WTC11 (cell line): Measurements from ENCODE around the gene INHA. TPM values are rescaled to one million over a fixed set of nuclear protein-coding genes. Genes with fewer than 3 reads are reported as not detected.
A peak's percentile ranks its signal among the peaks of the same experiment; 100 is the strongest.

Experiments
- ATAC-seq: fragments of 200-7000 bp; cut with Tn5 transposase; 2 replicates; pipeline ENCODE4 v1.10.0; 2021; ENCODE audit warnings: mild to moderate bottlenecking, moderate library complexity
- CTCF ChIA-PET: fragments of 300-600 bp; sonication (Branson Sonifier 250); formaldehyde crosslinking; loops from one replicate; lab custom pipeline; 2021; ENCODE audit warnings: antibody characterized with exemption; lab: Charles Lee
- POLR2A ChIA-PET: fragments of 350-600 bp; sonication (Branson Sonifier 250); formaldehyde crosslinking; loops from one replicate; lab custom pipeline; 2021; ENCODE audit warnings: antibody characterized with exemption; lab: Charles Lee
- DNase-seq: peaks from one replicate; pipeline ENCODE4 v3.0.0; 2021; ENCODE audit warnings: low spot score
- H3K27ac Mint-ChIP-seq: 2 replicates; pipeline ENCODE4 v1.8.0; 2021; ENCODE audit warnings: mixed read lengths
- H3K27me3 Mint-ChIP-seq: 2 replicates; pipeline ENCODE4 v1.8.0; 2021; ENCODE audit warnings: low read depth, mild to moderate bottlenecking, moderate library complexity, mixed read lengths
- H3K36me3 Mint-ChIP-seq: 2 replicates; pipeline ENCODE4 v1.8.0; 2021; ENCODE audit warnings: mixed read lengths
- H3K4me1 Mint-ChIP-seq: 2 replicates; pipeline ENCODE4 v1.8.0; 2022; ENCODE audit warnings: mixed read lengths
- H3K4me3 Mint-ChIP-seq: 2 replicates; pipeline ENCODE4 v1.8.0; 2021; ENCODE audit warnings: mild to moderate bottlenecking, moderate library complexity, mixed read lengths
- H3K9me3 Mint-ChIP-seq: 2 replicates; pipeline ENCODE4 v1.8.0; 2021; ENCODE audit warnings: mixed read lengths
- ETV6 ChIP-seq: sonication (generic); formaldehyde crosslinking; IDR thresholded peaks from 2 replicates; pipeline ENCODE4 v1.8.1; 2022; ENCODE audit warnings: mild to moderate bottlenecking, missing genetic modification reagents
- FOXP1 ChIP-seq: sonication (generic); formaldehyde crosslinking; IDR thresholded peaks from 2 replicates; pipeline ENCODE4 v1.8.0; 2022; ENCODE audit warnings: missing genetic modification reagents, mild to moderate bottlenecking, moderate library complexity, borderline replicate concordance
- MXD4 ChIP-seq: fragments of 250-450 bp; sonication (Bioruptor Pico); IDR thresholded peaks from 2 replicates; pipeline ENCODE4 v1.8.0; 2021; ENCODE audit warnings: mild to moderate bottlenecking, moderate library complexity, borderline replicate concordance
- NR1H2 ChIP-seq: sonication (generic); formaldehyde crosslinking; IDR thresholded peaks from 2 replicates; pipeline ENCODE4 v1.9.0; 2021; ENCODE audit warnings: mild to moderate bottlenecking, moderate library complexity, missing genetic modification reagents
- TEAD1 ChIP-seq: sonication (generic); formaldehyde crosslinking; IDR thresholded peaks from 2 replicates; pipeline ENCODE4 v1.8.0; 2022; ENCODE audit warnings: mild to moderate bottlenecking, missing genetic modification reagents
- ZBTB21 ChIP-seq: sonication (generic); formaldehyde crosslinking; IDR thresholded peaks from 2 replicates; pipeline ENCODE4 v1.8.1; 2023; ENCODE audit warnings: mild to moderate bottlenecking, missing genetic modification reagents, borderline replicate concordance
- ZNF219 ChIP-seq: sonication (generic); formaldehyde crosslinking; IDR thresholded peaks from 2 replicates; pipeline ENCODE4 v1.8.0; 2023; ENCODE audit warnings: missing genetic modification reagents, mild to moderate bottlenecking, borderline replicate concordance
- ZNF416 ChIP-seq: fragments of 250-450 bp; sonication (Bioruptor Pico); IDR thresholded peaks from 2 replicates; pipeline ENCODE4 v1.9.0; 2021; ENCODE audit warnings: mild to moderate bottlenecking, inconsistent platforms
- ZNF423 ChIP-seq: fragments of 250-450 bp; sonication (Bioruptor Pico); IDR thresholded peaks from 2 replicates; pipeline ENCODE4 v2.1.2; 2022; ENCODE audit warnings: mild to moderate bottlenecking, moderate library complexity
- total RNA-seq: library from RNA; stranded (reverse); gene quantifications from 3 replicates; pipeline ENCODE4 v1.2.3, GENCODE V29; 2021
- TF ChIP-seq, protein P1 (sequence below): sonication (generic); formaldehyde crosslinking; IDR thresholded peaks from 2 replicates; pipeline ENCODE4 v1.8.1; 2022; ENCODE audit warnings: missing genetic modification reagents, borderline replicate concordance
- TF ChIP-seq, protein P2 (sequence below): sonication (generic); formaldehyde crosslinking; IDR thresholded peaks from 2 replicates; pipeline ENCODE4 v1.8.0; 2022; ENCODE audit warnings: mild to moderate bottlenecking, missing genetic modification reagents
- TF ChIP-seq, protein P3 (sequence below): sonication (generic); formaldehyde crosslinking; conservative IDR thresholded peaks from 2 replicates; pipeline ENCODE4 v1.8.1; 2022; ENCODE audit warnings: mild to moderate bottlenecking, missing genetic modification reagents
- TF ChIP-seq, protein P4 (sequence below): sonication (generic); formaldehyde crosslinking; conservative IDR thresholded peaks from 2 replicates; pipeline ENCODE4 v1.8.1; 2023; ENCODE audit warnings: mild to moderate bottlenecking, low read depth, missing genetic modification reagents, moderate library complexity
- TF ChIP-seq, protein P5 (sequence below): sonication (generic); formaldehyde crosslinking; IDR thresholded peaks from 2 replicates; pipeline ENCODE4 v1.8.0; 2022; ENCODE audit warnings: mild to moderate bottlenecking, missing genetic modification reagents
- TF ChIP-seq, protein P6 (sequence below): fragments of 250-450 bp; sonication (Bioruptor Pico); conservative IDR thresholded peaks from 2 replicates; pipeline ENCODE4 v1.9.0; 2021; ENCODE audit warnings: mild to moderate bottlenecking

The INHA gene
- total RNA-seq, 1 experiment from 2014 or later, result 1.4 TPM

DNA sequence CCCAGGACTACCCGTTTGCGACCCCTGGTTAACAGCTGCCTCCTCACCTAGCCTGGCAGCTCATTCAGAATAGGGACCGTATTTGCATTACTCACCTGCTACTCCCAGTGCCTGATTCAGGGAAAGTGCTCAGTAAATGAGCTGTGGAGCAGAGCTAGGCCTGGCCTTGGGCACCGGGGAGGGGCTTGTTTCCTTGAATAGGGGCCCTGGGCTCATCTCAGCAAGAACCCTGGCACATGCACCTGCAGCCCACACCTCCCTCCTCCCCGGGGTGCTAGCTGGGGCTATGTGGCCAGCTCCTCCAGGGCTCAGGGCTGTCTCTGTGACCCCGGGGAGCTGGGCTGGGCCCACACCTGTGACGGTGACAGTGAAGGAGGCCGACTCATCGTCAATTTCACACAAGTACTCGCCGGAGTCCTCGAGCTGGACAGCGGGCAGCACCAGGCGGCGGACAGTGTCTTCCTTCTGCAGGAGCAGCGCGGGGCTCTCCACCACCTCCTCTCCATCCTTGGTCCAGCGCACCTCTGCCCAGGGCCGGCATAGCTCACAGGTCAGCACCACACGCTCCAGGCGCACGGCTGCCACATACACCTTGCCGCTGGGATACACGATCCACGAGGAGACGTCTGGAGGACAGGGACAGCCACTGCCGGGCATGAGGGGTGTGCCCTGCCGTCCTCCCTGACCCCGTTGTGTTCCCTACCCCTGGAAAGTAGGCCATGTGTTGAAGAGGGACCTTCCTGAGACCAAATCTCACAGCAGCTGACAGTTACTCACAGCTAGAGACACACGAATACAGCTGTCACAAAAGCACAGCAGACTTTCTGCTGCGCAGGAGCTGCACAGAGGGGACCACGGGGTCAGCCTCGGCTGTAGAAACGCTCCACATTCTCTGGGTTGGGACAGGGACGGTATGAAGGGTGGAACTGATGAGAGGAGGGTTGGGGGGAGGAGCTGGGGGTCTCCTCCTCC, 9.8 kb upstream of the INHA start:
- no peak for DNase-seq
- ChIA-PET POLR2A (interaction anchor here (0.9 to 3.6 kb wide), 6 partner anchors 9 to 35 kb away, joined by 3 to 29 read pairs (median 10); partner anchors contain the start of genes CHPF, INHA, OBSL1 and STK11IP), CTCF (interaction anchor here (1.1 to 7.2 kb wide), 15 partner anchors 10 to 174 kb away, joined by 3 to 86 read pairs (median 16); partner anchors contain the start of genes CHPF, DNPEP, INHA and OBSL1)
- no peaks in the 10 kb centered on the region for H3K9me3 Mint-ChIP-seq
- peak overlapping the region; percentile 86 for H3K27ac Mint-ChIP-seq
- ATAC-seq, result peak; percentile 10
- H3K4me3 Mint-ChIP-seq, result no peak overlapping the region; the same call in 1 of the 2 replicates
- peaks cover 72% of the 10 kb centered on the region for H3K4me1 Mint-ChIP-seq
- peaks cover 2% of the 10 kb centered on the region; the same call in 1 of the 2 replicates for H3K27me3 Mint-ChIP-seq
- TF ChIP-seq ETV6 (CRISPR knock-in tag), result 0 out of 2 replicates have a peak, but pooled peaks have one; percentile 39
- TF ChIP-seq, protein P1, sequence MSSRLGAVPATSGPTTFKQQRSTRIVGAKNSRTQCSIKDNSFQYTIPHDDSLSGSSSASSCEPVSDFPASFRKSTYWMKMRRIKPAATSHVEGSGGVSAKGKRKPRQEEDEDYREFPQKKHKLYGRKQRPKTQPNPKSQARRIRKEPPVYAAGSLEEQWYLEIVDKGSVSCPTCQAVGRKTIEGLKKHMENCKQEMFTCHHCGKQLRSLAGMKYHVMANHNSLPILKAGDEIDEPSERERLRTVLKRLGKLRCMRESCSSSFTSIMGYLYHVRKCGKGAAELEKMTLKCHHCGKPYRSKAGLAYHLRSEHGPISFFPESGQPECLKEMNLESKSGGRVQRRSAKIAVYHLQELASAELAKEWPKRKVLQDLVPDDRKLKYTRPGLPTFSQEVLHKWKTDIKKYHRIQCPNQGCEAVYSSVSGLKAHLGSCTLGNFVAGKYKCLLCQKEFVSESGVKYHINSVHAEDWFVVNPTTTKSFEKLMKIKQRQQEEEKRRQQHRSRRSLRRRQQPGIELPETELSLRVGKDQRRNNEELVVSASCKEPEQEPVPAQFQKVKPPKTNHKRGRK (CRISPR knock-in tag), result no peak
- TF ChIP-seq, protein P2, sequence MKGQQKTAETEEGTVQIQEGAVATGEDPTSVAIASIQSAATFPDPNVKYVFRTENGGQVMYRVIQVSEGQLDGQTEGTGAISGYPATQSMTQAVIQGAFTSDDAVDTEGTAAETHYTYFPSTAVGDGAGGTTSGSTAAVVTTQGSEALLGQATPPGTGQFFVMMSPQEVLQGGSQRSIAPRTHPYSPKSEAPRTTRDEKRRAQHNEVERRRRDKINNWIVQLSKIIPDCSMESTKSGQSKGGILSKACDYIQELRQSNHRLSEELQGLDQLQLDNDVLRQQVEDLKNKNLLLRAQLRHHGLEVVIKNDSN (CRISPR knock-in tag), result 0 out of 2 replicates have a peak, but pooled peaks have one; percentile 20
- peaks cover 43% of the 10 kb centered on the region for H3K36me3 Mint-ChIP-seq

DNA sequence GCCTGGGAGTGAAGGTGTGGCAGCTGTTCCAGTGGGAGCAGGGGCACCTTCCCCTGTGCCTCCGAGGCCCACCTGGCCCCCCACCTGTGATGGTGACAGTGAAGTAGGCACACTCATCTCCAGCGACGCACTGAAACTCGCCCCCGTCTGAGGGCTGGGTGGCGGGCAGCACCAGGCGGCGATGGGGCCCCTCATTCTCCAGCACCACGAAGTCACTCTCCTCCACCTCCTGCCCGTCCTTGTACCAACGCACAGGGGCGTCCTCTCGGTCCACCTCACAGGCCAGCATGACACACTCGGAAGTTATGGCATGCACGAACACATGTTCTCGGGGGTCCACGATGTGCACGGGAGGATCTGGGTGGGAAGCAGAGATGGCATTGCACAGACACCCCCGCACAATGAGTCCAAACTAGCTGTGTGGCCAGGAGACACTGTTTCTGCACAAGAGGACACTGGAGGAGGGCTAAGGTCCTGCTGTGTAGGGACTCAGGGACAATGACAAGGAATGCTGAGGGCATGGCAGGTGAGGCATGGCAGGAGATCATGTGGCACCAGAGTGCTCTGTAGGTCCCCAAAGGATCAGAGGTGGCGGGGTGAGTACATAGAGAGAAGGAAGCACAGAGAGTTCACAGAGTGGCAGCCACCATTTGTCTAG, 8.7 kb upstream of the INHA start:
- ATAC-seq (no peak), DNase-seq (no peak)
- no peaks in the 10 kb centered on the region for H3K9me3 Mint-ChIP-seq
- POLR2A ChIA-PET, result interaction anchor here (1.5 to 3.6 kb wide), 2 partner anchors 11 to 20 kb away, joined by 3 to 17 read pairs; partner anchors contain the start of genes CHPF and TMEM198
- H3K36me3 Mint-ChIP-seq, result peaks cover 52% of the 10 kb centered on the region
- H3K27me3 Mint-ChIP-seq, result peaks cover 2% of the 10 kb centered on the region; the same call in 1 of the 2 replicates
- peak overlapping the region; percentile 20; the same call in 1 of the 2 replicates for H3K4me3 Mint-ChIP-seq
- CTCF ChIA-PET, result interaction anchor here (1.6 to 3.9 kb wide), 4 partner anchors 15 to 79 kb away, joined by 5 to 44 read pairs (median 12); no protein-coding TSS in a partner anchor
- peak overlapping the region; percentile 99 for H3K27ac Mint-ChIP-seq
- peaks cover 82% of the 10 kb centered on the region for H3K4me1 Mint-ChIP-seq
- TF ChIP-seq NR1H2 (CRISPR knock-in tag) (no peak), ZBTB21 (CRISPR knock-in tag) (0 out of 2 replicates have a peak, but pooled peaks have one; percentile 58), MXD4 (CRISPR knock-in tag) (no peak)
- TF ChIP-seq, protein P3, sequence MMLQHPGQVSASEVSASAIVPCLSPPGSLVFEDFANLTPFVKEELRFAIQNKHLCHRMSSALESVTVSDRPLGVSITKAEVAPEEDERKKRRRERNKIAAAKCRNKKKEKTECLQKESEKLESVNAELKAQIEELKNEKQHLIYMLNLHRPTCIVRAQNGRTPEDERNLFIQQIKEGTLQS (CRISPR knock-in tag), result 0 out of 2 replicates have a peak, but pooled peaks have one; percentile 22

DNA sequence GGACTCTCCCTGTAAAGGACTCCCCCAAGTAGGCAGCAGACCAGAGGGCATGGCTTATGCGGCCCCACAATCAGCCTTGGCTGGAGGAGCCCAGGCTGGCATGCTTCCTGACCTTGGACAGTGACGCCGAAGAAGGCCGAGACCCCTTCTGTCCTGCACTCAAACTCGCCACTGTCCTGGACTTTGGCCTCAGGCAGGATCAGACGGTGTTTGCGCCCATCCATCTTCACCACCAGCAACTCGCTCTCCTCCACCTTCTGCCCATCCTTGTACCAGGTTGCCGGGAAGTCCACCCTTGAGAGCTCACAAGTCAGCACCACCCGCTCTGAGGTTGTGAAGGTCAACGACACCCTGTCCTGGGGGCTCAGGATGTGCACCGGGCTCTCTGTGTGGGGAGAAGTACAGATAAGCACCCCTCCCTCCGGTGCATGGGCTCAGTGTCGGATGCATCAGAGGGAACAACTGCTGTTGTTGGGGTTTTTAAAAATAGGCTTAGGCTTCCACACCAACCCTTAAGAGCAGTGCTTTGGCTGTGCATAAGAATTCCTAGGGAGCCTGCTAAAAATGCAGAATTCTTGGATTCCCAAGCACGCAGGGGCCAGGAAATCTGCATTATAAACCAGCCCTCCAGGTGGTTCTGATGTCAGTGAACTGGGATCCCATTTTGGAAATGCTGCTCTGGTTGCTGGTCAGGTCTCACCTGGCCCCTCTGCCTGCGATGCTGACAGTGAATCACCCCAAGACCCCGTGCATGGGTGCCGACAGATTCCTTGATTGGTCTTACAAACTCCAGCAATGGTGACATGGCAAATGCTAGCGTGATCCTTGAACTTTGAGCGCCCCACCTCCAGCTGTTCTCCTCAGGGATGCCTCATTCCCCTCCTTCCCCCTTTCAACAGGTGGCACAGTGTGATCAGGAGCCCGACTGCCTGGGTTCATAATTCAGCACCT, 6.7 kb upstream of the INHA start:
- DNase-seq (peak; percentile 70), ATAC-seq (peak; percentile 36)
- POLR2A ChIA-PET, result interaction anchor here (0.7 kb wide), 1 partner anchor 32 kb away, joined by 3 read pairs; the partner anchor contains the start of gene STK11IP
- H3K27me3 Mint-ChIP-seq, result peaks cover 7% of the 10 kb centered on the region
- no peaks in the 10 kb centered on the region for H3K9me3 Mint-ChIP-seq
- peak; percentile 34; the same call in 1 of the 2 replicates for TF ChIP-seq ZNF219 (CRISPR knock-in tag)
- peak; percentile 51; the same call in 1 of the 2 replicates for TF ChIP-seq FOXP1 (CRISPR knock-in tag)
- TF ChIP-seq ZNF423 (CRISPR knock-in tag), result peak; percentile 78
- TF ChIP-seq TEAD1 (CRISPR knock-in tag), result peak; percentile 95; the same call in 1 of the 2 replicates
- TF ChIP-seq, protein P4, sequence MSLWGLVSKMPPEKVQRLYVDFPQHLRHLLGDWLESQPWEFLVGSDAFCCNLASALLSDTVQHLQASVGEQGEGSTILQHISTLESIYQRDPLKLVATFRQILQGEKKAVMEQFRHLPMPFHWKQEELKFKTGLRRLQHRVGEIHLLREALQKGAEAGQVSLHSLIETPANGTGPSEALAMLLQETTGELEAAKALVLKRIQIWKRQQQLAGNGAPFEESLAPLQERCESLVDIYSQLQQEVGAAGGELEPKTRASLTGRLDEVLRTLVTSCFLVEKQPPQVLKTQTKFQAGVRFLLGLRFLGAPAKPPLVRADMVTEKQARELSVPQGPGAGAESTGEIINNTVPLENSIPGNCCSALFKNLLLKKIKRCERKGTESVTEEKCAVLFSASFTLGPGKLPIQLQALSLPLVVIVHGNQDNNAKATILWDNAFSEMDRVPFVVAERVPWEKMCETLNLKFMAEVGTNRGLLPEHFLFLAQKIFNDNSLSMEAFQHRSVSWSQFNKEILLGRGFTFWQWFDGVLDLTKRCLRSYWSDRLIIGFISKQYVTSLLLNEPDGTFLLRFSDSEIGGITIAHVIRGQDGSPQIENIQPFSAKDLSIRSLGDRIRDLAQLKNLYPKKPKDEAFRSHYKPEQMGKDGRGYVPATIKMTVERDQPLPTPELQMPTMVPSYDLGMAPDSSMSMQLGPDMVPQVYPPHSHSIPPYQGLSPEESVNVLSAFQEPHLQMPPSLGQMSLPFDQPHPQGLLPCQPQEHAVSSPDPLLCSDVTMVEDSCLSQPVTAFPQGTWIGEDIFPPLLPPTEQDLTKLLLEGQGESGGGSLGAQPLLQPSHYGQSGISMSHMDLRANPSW (CRISPR knock-in tag), result no peak
- TF ChIP-seq, protein P5, sequence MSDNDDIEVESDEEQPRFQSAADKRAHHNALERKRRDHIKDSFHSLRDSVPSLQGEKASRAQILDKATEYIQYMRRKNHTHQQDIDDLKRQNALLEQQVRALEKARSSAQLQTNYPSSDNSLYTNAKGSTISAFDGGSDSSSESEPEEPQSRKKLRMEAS (CRISPR knock-in tag), result peak; percentile 62
- TF ChIP-seq, protein P6, sequence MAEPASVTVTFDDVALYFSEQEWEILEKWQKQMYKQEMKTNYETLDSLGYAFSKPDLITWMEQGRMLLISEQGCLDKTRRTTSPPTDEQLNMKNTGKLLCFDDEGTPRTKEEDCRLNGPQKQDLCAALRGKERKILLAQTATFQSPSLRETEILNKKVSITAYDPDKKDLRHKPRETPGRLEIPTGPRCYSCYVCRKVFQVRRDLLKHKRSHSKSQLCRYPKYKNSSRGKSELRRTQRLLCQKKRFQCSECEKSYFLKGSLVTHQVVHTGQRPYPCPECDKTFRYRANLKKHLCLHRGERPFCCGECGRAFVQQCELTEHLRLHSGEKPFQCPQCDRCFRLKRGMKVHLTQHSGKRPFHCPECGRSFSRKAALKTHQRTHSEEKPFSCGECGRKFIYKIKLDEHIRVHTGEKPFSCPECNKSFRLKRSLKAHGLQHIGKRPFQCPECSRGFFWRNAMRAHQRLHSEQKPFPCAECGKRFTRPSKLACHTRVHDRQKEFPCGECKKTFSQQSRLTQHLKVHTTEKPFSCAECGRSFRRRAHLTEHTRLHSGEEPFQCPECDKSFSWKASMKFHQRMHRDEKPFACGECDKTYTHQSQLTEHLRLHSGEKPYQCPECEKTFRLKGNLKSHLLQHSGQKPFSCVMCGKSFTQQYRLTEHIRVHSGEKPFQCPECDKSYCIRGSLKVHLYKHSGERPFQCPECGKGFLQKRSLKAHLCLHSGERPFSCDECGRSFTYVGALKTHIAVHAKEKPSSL (CRISPR knock-in tag), result no peak
- peak; percentile 16; the same call in 1 of the 2 replicates for TF ChIP-seq ZNF416 (CRISPR knock-in tag)
- peaks cover 61% of the 10 kb centered on the region for H3K36me3 Mint-ChIP-seq
- CTCF ChIA-PET, result interaction anchor here (1.0 to 1.6 kb wide), 5 partner anchors 13 to 124 kb away, joined by 3 to 5 read pairs (median 3); partner anchors contain the start of genes CHPF and TMEM198
- peak overlapping the region; percentile 42 for H3K4me3 Mint-ChIP-seq
- H3K4me1 Mint-ChIP-seq, result peaks cover 88% of the 10 kb centered on the region
- peak overlapping the region; percentile 99 for H3K27ac Mint-ChIP-seq
